Parathyroid adenoma (tissue), 2 donors: Measurements from ENCODE around the gene RNF223.

Source experiments
- H2AFZ ChIP-seq: fragments of 300-600 bp; sonication (generic); one replicate; pipeline ENCODE4 v1.7.0; 2017; ENCODE audit warnings: antibody characterized with exemption, mild to moderate bottlenecking
- H3K27ac ChIP-seq: fragments of 300-600 bp; sonication (generic); one replicate; pipeline ENCODE4 v1.7.0; 2017
- H3K27me3 ChIP-seq: fragments of 300-600 bp; sonication (generic); one replicate; pipeline ENCODE4 v1.7.0; 2017; ENCODE audit warnings: low read length; ENCODE audit not compliant: control insufficient read depth, insufficient read depth
- H3K36me3 ChIP-seq: fragments of 300-600 bp; sonication (generic); one replicate; pipeline ENCODE4 v1.7.0; 2017; ENCODE audit warnings: low read length; ENCODE audit not compliant: control insufficient read depth, insufficient read depth
- H3K4me1 ChIP-seq: fragments of 300-600 bp; sonication (generic); one replicate; pipeline ENCODE4 v1.7.0; 2017; ENCODE audit warnings: control low read depth
- H3K4me2 ChIP-seq: fragments of 300-600 bp; sonication (generic); one replicate; pipeline ENCODE4 v1.7.0; 2017; ENCODE audit warnings: low read length
- H3K4me3 ChIP-seq: fragments of 300-600 bp; sonication (generic); one replicate; pipeline ENCODE4 v1.7.0; 2017; ENCODE audit warnings: low read depth, low read length
- H3K79me2 ChIP-seq: fragments of 300-600 bp; sonication (generic); one replicate; pipeline ENCODE4 v1.7.0; 2017; ENCODE audit warnings: control low read depth
- H3K9ac ChIP-seq: fragments of 300-600 bp; sonication (generic); one replicate; pipeline ENCODE4 v1.7.0; 2017; ENCODE audit warnings: mild to moderate bottlenecking
- H3K9me3 ChIP-seq: fragments of 300-600 bp; sonication (generic); one replicate; pipeline ENCODE4 v1.7.0; 2017; ENCODE audit warnings: low read length; ENCODE audit not compliant: control insufficient read depth
- TF ChIP-seq, protein P1 (sequence below): fragments of 300-600 bp; sonication (generic); IDR thresholded peaks from one replicate; pipeline ENCODE4 v1.7.0; 2017; ENCODE audit warnings: antibody characterized with exemption, mild to moderate bottlenecking
- donor health status: primary hyperparathyroidism.

The RNF223 gene

DNA sequence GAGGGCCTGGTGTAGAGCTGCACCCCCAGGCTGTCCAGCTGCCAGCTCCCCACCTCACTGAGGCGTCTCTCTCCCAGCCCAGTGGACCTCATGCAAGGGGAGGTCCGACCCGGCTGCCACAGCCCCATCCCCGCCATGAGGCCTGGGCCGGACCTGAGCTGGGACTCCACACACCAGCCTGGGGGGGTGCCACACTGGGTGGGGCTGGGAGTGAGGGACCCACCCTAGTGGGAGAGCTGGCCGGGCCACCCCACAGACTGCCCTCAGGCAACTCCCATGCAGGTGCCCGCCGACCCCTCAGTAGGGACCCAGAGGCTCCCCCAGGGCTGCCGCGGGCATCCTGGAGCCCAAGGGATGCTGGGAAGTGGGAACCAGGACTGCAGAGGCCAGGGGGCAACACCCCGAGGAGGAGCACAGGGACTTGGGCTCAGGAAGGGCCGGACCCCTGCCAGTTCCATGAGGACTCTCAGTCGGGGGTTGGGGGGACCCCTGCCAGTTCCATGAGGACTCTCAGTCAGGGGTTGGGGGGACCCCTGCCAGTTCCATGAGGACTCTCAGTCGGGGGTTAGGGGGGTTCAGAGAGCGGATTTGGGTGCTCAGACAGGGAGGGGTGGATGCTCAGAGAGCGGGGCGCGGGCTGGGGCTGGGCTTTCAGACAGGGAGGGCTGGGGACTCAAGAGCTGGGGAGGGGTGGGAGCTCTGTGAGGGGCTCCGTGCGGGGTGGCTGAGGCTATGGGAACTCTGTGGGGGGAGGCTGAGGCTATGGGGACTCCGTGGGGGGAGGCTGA lies 1.2 kb upstream of the RNF223 start:
- Histone ChIP-seq H3K36me3 (no peaks in the 10 kb centered on the region), H3K27ac (no peak overlapping the region), H3K4me2 (no peak overlapping the region), H3K4me3 (no peak overlapping the region), H2AFZ (no peak overlapping the region), H3K9me3 (no peaks in the 10 kb centered on the region), H3K9ac (no peak overlapping the region), H3K4me1 (no peaks in the 10 kb centered on the region), H3K79me2 (no peaks in the 10 kb centered on the region), H3K27me3 (no peaks in the 10 kb centered on the region)
- TF ChIP-seq, protein P1, sequence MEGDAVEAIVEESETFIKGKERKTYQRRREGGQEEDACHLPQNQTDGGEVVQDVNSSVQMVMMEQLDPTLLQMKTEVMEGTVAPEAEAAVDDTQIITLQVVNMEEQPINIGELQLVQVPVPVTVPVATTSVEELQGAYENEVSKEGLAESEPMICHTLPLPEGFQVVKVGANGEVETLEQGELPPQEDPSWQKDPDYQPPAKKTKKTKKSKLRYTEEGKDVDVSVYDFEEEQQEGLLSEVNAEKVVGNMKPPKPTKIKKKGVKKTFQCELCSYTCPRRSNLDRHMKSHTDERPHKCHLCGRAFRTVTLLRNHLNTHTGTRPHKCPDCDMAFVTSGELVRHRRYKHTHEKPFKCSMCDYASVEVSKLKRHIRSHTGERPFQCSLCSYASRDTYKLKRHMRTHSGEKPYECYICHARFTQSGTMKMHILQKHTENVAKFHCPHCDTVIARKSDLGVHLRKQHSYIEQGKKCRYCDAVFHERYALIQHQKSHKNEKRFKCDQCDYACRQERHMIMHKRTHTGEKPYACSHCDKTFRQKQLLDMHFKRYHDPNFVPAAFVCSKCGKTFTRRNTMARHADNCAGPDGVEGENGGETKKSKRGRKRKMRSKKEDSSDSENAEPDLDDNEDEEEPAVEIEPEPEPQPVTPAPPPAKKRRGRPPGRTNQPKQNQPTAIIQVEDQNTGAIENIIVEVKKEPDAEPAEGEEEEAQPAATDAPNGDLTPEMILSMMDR: no peak

DNA sequence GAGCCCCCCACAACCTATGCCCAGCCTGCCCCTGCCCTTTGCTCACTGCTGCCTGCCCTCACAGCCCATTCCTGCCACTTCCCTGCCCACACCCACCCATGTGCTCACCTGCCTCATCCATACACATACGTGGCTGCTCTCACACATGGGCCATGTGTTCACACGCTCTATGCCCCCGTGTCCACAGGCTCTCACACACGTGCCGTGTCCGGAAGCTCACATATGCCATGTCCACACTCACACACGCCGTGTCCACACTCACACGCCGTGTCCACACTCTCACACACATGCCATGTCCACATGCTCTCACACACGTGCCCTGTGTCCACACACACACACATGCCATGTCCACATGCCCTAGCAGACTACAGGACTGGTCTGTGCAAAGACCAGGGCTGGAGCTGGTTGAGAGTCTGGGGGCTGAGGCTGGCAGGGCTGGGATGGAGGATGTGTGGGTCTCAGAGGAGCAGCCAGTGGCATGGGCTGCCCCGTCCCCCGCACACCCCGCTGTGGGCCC lies 583 bp upstream of the RNF223 start:
- H3K79me2 ChIP-seq: no peaks in the 10 kb centered on the region
- H3K4me1 ChIP-seq: peaks cover 2% of the 10 kb centered on the region
- no peak overlapping the region for H3K4me2 ChIP-seq
- H3K27me3 ChIP-seq: no peaks in the 10 kb centered on the region
- H2AFZ ChIP-seq: no peak overlapping the region
- no peaks in the 10 kb centered on the region for H3K36me3 ChIP-seq
- TF ChIP-seq, protein P1: no peak
- no peak overlapping the region for H3K9ac ChIP-seq
- H3K27ac ChIP-seq: no peak overlapping the region
- no peaks in the 10 kb centered on the region for H3K9me3 ChIP-seq
- no peak overlapping the region for H3K4me3 ChIP-seq

DNA sequence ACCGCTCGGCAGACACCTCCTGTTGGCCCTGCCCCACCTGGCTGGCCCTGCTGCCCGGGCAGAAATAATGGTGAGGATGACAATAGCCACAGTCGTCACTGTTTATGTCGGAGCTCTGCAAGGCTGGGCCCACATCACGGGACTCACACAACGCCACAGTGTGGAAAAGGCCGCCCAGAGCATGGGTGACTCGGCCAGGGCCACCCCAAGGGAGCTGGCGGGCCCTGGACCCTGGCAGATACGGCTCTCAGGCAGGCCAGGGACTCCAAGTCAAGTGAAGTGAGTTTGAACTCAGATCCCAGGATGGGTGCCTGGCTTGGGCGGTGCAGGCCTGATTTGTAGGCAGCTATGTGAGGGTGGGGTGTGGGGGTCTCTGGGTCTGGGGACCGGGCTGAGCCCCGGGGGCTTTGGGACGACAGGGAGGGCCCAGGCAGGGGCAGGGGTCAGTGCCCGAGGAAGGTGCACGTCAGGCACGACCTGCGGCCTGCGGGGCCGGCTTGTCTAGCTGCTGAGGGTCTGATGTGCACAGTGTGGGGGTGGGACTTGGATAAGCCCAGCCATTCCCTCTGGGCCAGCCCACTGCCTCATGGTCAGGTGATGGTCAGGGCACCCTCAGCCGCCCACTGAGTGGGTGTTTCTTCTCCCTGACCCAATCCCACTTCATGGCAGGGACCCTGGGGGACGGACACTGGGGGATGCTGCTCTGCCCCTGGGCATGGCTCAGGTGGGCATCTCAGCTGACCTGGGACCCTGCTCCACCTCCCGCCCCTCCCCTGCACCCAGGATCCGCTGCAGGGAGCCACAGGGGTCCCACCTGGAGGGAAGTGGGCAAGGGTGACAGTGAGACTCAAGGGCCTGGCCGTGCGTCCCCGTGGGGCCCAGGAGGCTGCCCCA lies 1.0 kb downstream of the RNF223 start:
- H3K27me3 ChIP-seq: no peaks in the 10 kb centered on the region
- H3K4me1 ChIP-seq: peaks cover 3% of the 10 kb centered on the region
- H3K9me3 ChIP-seq: no peaks in the 10 kb centered on the region
- H3K36me3 ChIP-seq: no peaks in the 10 kb centered on the region
- H3K4me3 ChIP-seq: no peak overlapping the region
- no peaks in the 10 kb centered on the region for H3K79me2 ChIP-seq
- H3K9ac ChIP-seq: no peak overlapping the region
- no peak overlapping the region for H2AFZ ChIP-seq
- TF ChIP-seq, protein P1: no peak
- no peak overlapping the region for H3K27ac ChIP-seq
- H3K4me2 ChIP-seq: no peak overlapping the region

DNA sequence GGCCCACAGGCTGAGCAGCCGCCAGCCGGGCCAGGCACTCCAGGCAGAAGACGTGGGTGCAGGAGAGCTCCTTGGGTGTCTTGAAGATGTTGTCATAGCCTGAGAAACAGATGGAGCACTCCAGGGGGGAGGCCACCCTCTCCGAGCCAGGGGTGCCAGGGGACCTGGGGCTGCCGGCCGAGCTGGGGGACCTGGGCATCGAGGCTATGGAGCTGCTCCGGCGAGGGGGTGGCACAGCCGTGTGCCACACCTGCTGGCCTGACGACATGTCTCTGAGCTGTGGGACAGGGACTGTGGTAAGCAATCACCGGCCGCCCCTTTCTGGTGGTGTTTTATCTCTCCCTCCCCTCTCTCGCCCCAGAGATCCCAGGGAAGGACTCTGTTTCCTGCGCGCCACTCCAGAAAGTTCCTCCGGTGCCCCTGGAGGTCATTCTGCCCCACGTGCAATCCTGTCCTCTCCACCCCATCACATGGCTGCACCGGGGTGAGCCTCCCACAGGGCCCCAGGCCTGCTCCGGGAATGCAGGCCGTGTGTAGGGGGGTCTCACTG lies 1.7 kb downstream of the RNF223 start:
- Histone ChIP-seq H3K9me3 (no peaks in the 10 kb centered on the region), H3K27me3 (no peaks in the 10 kb centered on the region), H3K36me3 (no peaks in the 10 kb centered on the region), H3K27ac (no peak overlapping the region), H3K9ac (no peak overlapping the region), H3K79me2 (no peaks in the 10 kb centered on the region), H3K4me3 (no peak overlapping the region), H3K4me1 (peaks cover 3% of the 10 kb centered on the region), H3K4me2 (no peak overlapping the region), H2AFZ (no peak overlapping the region)
- TF ChIP-seq, protein P1: no peak
